ENCODE measurements around the gene DZIP1L.
"Not testable (repeated sequence)": the region's sequence is repeated elsewhere in the genome, so short reads cannot be mapped to it uniquely, and the experiment has no call there.

DZIP1L gene

GRCh38 chr3:138114988-138115971 is at the start of gene DZIP1L:
Gene DZIP1L (minus strand): TSS chr3:138115608. CDS start chr3:138103971, 11,637 bp downstream.
- peak within 1 kb of the TSS; percentile 87 for H3K4me3 ChIP-seq (ENCODE audit: low read depth, low read length)
- TF ChIP-seq CTCF (conservative IDR thresholded peaks at IDR 0.05; ENCODE audit: low read depth, low read length), result peak; percentile 18
- DNase-seq (ENCODE audit: low read depth), result peak; percentile 64

- TF ChIP-seq CTCF (conservative IDR thresholded peaks at IDR 0.05; ENCODE audit: low read depth, low read length), result no peak
- H3K4me3 ChIP-seq (ENCODE audit: low read depth, low read length), result no peak overlapping the region
- DNase-seq (ENCODE audit: low read depth), result no peak
These were observed 49.7 kb upstream of the DZIP1L start for GRCh38 chr3:138165061-138165460.

GRCh38 chr3:138157743-138158142 is 42.3 kb upstream of the DZIP1L start:
- no peak for TF ChIP-seq CTCF (conservative IDR thresholded peaks at IDR 0.05; ENCODE audit: low read depth, low read length)
- H3K4me3 ChIP-seq (ENCODE audit: low read depth, low read length), result no peak overlapping the region
- no peak for DNase-seq (ENCODE audit: low read depth)

GRCh38 chr3:138154534-138154933 is 39.1 kb upstream of the DZIP1L start:
- DNase-seq (ENCODE audit: low read depth), result no peak
- H3K4me3 ChIP-seq (ENCODE audit: low read depth, low read length), result no peak overlapping the region
- TF ChIP-seq CTCF (conservative IDR thresholded peaks at IDR 0.05; ENCODE audit: low read depth, low read length), result no peak

GRCh38 chr3:138148503-138148902 is 33.1 kb upstream of the DZIP1L start:
- no peak overlapping the region for H3K4me3 ChIP-seq (ENCODE audit: low read depth, low read length)
- DNase-seq (ENCODE audit: low read depth), result peak; percentile 28
- TF ChIP-seq CTCF (conservative IDR thresholded peaks at IDR 0.05; ENCODE audit: low read depth, low read length), result peak; percentile 35

- H3K4me3 ChIP-seq (ENCODE audit: low read depth, low read length); DNase-seq (ENCODE audit: low read depth): not testable (repeated sequence)
These were observed 26.8 kb upstream of the DZIP1L start for GRCh38 chr3:138142181-138142580.

- DNase-seq (ENCODE audit: low read depth), result peak; percentile 18
- no peak for TF ChIP-seq CTCF (conservative IDR thresholded peaks at IDR 0.05; ENCODE audit: low read depth, low read length)
- H3K4me3 ChIP-seq (ENCODE audit: low read depth, low read length), result no peak overlapping the region
These were observed 25.5 kb upstream of the DZIP1L start for GRCh38 chr3:138140940-138141339.

Measured in choroid plexus epithelial cell (primary cell).